Transverse colon (tissue), 4 donors: ENCODE results near the gene TNS4.

Experiments
- CTCF ChIP-seq, 5 experiments: fragments of 200-600 bp in 3 of 5; fragments of 450-650 bp in 2 of 5; sonication (generic) in 3 of 5; IDR thresholded peaks; 1 replicate in 2 of 5; 2 replicates in 3 of 5; pipeline ENCODE4 v1.5.1; 2016 to 2017; ENCODE audit warnings: antibody characterized with exemption in 5 of 5, inconsistent platforms in 3 of 5, mild to moderate bottlenecking in 2 of 5, moderate library complexity in 1 of 5
- EP300 ChIP-seq: sonication (generic); formaldehyde crosslinking; IDR thresholded peaks from one replicate; pipeline ENCODE4 v1.6.1; 2017; ENCODE audit warnings: antibody characterized with exemption, low read depth
- POLR2A ChIP-seq: fragments of 450-650 bp; IDR thresholded peaks from one replicate; pipeline ENCODE4 v1.6.1; 2016; ENCODE audit warnings: antibody characterized with exemption, mild to moderate bottlenecking, moderate library complexity
- POLR2AphosphoS5 ChIP-seq, 3 donors: sonication (generic); formaldehyde crosslinking; IDR thresholded peaks; one replicate each; pipeline ENCODE4 v1.6.1; 2016; ENCODE audit warnings: antibody characterized with exemption in 3 of 3

DNA sequence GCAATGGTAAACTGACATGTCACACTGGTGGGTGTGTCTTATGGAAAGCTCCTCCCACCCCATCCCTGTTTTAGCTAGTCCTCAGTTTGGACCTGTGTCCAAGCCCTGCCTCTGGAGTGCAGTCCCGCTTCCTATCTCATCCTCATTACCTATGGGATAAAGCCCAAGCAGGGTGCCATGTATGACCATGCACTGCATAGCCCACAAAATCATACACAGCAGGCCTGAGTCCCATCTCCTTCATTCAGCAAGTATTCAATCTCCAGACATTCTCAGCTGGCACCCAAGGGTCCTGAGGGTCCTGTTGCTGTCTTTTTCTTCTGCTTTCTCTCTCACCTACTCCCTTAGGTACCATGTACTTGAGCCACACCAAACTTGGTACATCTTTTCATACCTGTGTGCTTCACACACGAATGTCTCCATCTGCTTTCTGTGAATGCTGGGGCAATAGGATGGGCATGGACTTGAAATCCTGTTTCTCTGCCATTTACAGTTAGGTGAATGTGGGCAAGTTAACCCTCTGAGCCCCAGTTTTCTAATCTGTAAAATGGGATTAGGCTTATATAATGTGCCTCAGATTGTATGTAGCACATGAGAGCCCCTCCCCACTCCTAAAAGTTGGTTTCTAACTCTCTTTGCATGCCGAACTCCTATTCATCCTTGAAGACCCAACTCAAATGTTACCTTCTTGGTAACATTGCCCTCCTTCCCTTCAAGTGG, 28.5 kb downstream of the TNS4 start:
- TF ChIP-seq CTCF (IDR thresholded peaks at IDR 0.05) (no peak), POLR2A (no peak), EP300 (no peak), POLR2AphosphoS5 (IDR thresholded peaks at IDR 0.05) (no peak)
